NT2/D1 (cell line): ENCODE results near the gene OXGR1.

Experiments used
- SUZ12 ChIP-seq: IDR thresholded peaks from 2 replicates; pipeline ENCODE4 v1.6.1; 2011; ENCODE audit not compliant: insufficient read length, insufficient read depth; ENCODE audit errors: extremely low read depth
- ZNF274 ChIP-seq: IDR thresholded peaks from 2 replicates; pipeline ENCODE4 v1.6.1; 2011; ENCODE audit warnings: mild to moderate bottlenecking, low read depth, low read length

DNA sequence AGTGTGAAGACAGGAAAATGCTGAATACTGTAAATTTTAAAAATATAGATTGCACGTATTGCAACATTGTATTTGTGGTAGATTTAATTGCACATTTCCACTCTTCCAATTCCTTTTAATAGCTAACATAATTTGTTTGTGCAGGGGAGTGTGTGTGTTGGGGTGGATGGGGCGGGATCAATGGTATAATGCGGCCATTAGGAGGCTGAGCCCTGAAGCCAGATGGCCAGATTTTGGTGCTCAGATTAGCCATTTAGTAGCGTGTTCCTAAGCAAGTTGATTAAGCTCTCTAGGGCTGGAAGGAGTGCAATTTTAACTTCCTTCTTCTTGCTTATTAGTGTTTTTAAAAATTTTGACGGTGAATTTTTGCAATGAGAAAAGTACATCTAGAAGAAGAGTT is 5.8 kb downstream of the OXGR1 start:
- TF ChIP-seq SUZ12 (no peak), ZNF274 (no peak)
